Calu3 (cell line): ENCODE results near the gene MEPCE. TPM values are rescaled to one million over a fixed set of nuclear protein-coding genes. Genes with fewer than 3 reads are reported as not detected.

Experiments
- BruUV-seq: library from RNA; stranded (reverse); fragments of 400-500 nt; replicated peaks from 2 replicates; lab custom pipeline; 2021; lab: Mats Ljungman, UMichigan
- CTCF ChIA-PET: fragments of 300-600 bp; sonication (Branson Sonifier 250); formaldehyde crosslinking; loops from one replicate; lab custom pipeline; 2022; ENCODE audit warnings: antibody characterized with exemption; lab: Charles Lee
- DNase-seq: peaks from one replicate; pipeline ENCODE4 v3.0.0; 2022
- H3K27ac Mint-ChIP-seq: one replicate; pipeline ENCODE4 v1.8.0; 2022; ENCODE audit warnings: mixed read lengths; ENCODE audit not compliant: unreplicated experiment
- H3K27me3 Mint-ChIP-seq: one replicate; pipeline ENCODE4 v1.8.0; 2022; ENCODE audit warnings: mixed read lengths; ENCODE audit not compliant: unreplicated experiment
- H3K36me3 Mint-ChIP-seq: one replicate; pipeline ENCODE4 v1.8.0; 2022; ENCODE audit warnings: mild to moderate bottlenecking, moderate library complexity, mixed read lengths; ENCODE audit not compliant: insufficient read depth, unreplicated experiment
- H3K4me1 Mint-ChIP-seq: one replicate; pipeline ENCODE4 v1.8.0; 2022; ENCODE audit warnings: mild to moderate bottlenecking, low read depth, mixed read lengths; ENCODE audit not compliant: unreplicated experiment
- H3K4me3 Mint-ChIP-seq: one replicate; pipeline ENCODE4 v1.8.0; 2022; ENCODE audit warnings: mild to moderate bottlenecking, low read depth, moderate library complexity, mixed read lengths; ENCODE audit not compliant: unreplicated experiment
- H3K9me3 Mint-ChIP-seq: one replicate; pipeline ENCODE4 v1.8.0; 2022; ENCODE audit warnings: low read depth, mixed read lengths; ENCODE audit not compliant: unreplicated experiment
- CTCF ChIP-seq: fragments of 200-600 bp; IDR thresholded peaks from one replicate; pipeline ENCODE4 v1.8.0; 2022; ENCODE audit warnings: antibody characterized with exemption; ENCODE audit not compliant: unreplicated experiment
- intact Hi-C: fragments of 100-400 bp; cut with micrococcal nuclease; formaldehyde crosslinking; loops from one replicate; pipeline ENCODE4 v1.10.0; 2022; ENCODE audit not compliant: unreplicated experiment
- total RNA-seq: library from RNA; stranded (reverse); gene quantifications from 2 replicates; pipeline ENCODE4 v1.2.3, GENCODE V29; 2022

Gene MEPCE
- total RNA-seq, 1 experiment from 2014 or later = 26.1 TPM

GRCh38 chr7:100418930-100419659, 10.5 kb upstream of the MEPCE start:
- Mint-ChIP-seq H3K4me3 (no peak overlapping the region), H3K27ac (no peak overlapping the region), H3K36me3 (no peaks in the 10 kb centered on the region), H3K9me3 (no peaks in the 10 kb centered on the region), H3K27me3 (no peaks in the 10 kb centered on the region), H3K4me1 (no peaks in the 10 kb centered on the region)
- no TSS peak for BruUV-seq
- no peak for TF ChIP-seq CTCF
- CTCF ChIA-PET = no interaction called here
- intact Hi-C loops = no loop called here
- no peak for DNase-seq

GRCh38 chr7:100419660-100420226, 9.9 kb upstream of the MEPCE start:
- no peaks in the 10 kb centered on the region for H3K9me3 Mint-ChIP-seq
- H3K4me3 Mint-ChIP-seq = no peak overlapping the region
- TF ChIP-seq CTCF = no peak
- no peak for DNase-seq
- no peaks in the 10 kb centered on the region for H3K36me3 Mint-ChIP-seq
- no peak overlapping the region for H3K27ac Mint-ChIP-seq
- no peaks in the 10 kb centered on the region for H3K4me1 Mint-ChIP-seq
- BruUV-seq = no TSS peak
- intact Hi-C loops = no loop called here
- CTCF ChIA-PET = interaction anchor here (0.5 kb wide), 1 partner anchor 9 kb away, joined by 3 read pairs; no protein-coding TSS in a partner anchor
- no peaks in the 10 kb centered on the region for H3K27me3 Mint-ChIP-seq

- intact Hi-C loops = no loop called here
- H3K27me3 Mint-ChIP-seq = no peaks in the 10 kb centered on the region
- no peak overlapping the region for H3K4me3 Mint-ChIP-seq
- DNase-seq = no peak
- H3K36me3 Mint-ChIP-seq = peaks cover 4% of the 10 kb centered on the region
- CTCF ChIA-PET = no interaction called here
- no peaks in the 10 kb centered on the region for H3K9me3 Mint-ChIP-seq
- TF ChIP-seq CTCF = no peak
- no TSS peak for BruUV-seq
- H3K27ac Mint-ChIP-seq = no peak overlapping the region
- no peaks in the 10 kb centered on the region for H3K4me1 Mint-ChIP-seq
Measured at GRCh38 chr7:100423315-100423714, 6.3 kb upstream of the MEPCE start.

GRCh38 chr7:100425347-100425746, 4.3 kb upstream of the MEPCE start:
- CTCF ChIA-PET = no interaction called here
- BruUV-seq = no TSS peak
- intact Hi-C loops = no loop called here
- Mint-ChIP-seq H3K9me3 (no peaks in the 10 kb centered on the region), H3K4me1 (no peaks in the 10 kb centered on the region), H3K36me3 (peaks cover 24% of the 10 kb centered on the region), H3K27me3 (peaks cover 12% of the 10 kb centered on the region), H3K4me3 (no peak overlapping the region), H3K27ac (no peak overlapping the region)
- TF ChIP-seq CTCF = no peak
- no peak for DNase-seq
